ENCODE measurements around the gene C3orf49.

DNA sequence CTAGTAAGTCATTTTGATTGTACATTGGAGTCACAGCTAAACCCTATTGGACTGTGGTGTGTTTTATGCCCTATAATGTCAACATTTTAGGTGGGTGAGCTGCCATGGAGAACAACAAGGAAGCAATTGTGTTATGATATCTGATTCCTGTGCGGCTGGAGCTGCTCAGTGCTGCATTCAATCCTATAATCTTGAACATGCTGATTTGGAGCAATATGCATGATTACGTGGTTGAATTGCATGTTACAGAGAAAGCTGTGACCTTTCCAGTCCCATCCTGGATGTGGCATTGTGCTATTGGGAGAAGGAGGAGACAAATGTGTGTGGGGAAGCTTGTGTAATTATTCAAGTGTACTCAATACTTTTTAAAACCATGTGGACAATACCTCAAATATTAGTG, 20.1 kb upstream of the C3orf49 start:
- TF ChIP-seq CTCF (IDR thresholded peaks at IDR 0.05; ENCODE audit: low read depth, low read length), result no peak
- no peak for TF ChIP-seq MYC (IDR thresholded peaks at IDR 0.05; ENCODE audit: low read depth, low read length)
- TF ChIP-seq POLR2A (IDR thresholded peaks at IDR 0.05; ENCODE audit: extremely low read depth, insufficient read length), result no peak
- TF ChIP-seq, protein P1, sequence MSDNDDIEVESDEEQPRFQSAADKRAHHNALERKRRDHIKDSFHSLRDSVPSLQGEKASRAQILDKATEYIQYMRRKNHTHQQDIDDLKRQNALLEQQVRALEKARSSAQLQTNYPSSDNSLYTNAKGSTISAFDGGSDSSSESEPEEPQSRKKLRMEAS (IDR thresholded peaks at IDR 0.05; ENCODE audit: low read depth, low read length), result no peak

All from NB4 (cell line).